ENCODE measurements around the gene PRICKLE4. TPM values are rescaled to one million over a fixed set of nuclear protein-coding genes. Genes with fewer than 3 reads are reported as not detected.

Gene PRICKLE4
- 0.12 and 0.88 TPM in 2 replicates for total RNA-seq (2014; rRNA removed; shearing (Covaris generic))

- DNase-seq (ENCODE audit: low read depth), result peak; percentile 44
These were observed at the start of gene PRICKLE4 for GRCh38 chr6:41780551-41781365. Gene PRICKLE4, plus strand, starts transcription at chr6:41780782. Its CDS starts 2,692 bp downstream, at chr6:41783474.

DNA sequence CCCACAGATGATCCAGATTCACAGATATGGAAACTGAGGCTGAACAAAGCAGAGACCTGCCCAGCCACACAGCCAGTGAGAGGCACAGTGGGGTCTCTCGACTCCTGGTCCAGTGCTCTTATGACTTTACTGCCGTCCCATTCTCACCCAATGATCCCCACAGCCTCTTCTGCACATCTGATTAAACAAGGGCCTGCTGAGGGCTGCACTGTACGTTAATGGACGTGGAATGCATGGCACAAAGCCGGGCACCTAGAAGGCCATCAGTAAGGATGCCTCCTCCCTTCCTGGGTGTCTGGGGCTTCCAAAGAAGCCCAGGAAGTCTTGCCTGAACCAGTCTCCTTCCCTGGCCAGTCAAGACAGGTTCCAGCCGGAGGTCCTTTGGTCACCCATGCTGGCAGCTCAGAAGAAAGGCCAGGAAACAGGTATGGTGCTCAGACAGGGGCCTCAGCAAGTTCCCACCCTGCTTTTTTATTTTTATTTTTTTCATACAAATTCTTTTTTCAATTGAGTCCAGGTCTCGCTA, 49.0 kb upstream of the PRICKLE4 start:
- no peak for DNase-seq (ENCODE audit: low read depth)

GRCh38 chr6:41732149-41732548, 48.4 kb upstream of the PRICKLE4 start:
- no peak for DNase-seq (ENCODE audit: low read depth)

DNA sequence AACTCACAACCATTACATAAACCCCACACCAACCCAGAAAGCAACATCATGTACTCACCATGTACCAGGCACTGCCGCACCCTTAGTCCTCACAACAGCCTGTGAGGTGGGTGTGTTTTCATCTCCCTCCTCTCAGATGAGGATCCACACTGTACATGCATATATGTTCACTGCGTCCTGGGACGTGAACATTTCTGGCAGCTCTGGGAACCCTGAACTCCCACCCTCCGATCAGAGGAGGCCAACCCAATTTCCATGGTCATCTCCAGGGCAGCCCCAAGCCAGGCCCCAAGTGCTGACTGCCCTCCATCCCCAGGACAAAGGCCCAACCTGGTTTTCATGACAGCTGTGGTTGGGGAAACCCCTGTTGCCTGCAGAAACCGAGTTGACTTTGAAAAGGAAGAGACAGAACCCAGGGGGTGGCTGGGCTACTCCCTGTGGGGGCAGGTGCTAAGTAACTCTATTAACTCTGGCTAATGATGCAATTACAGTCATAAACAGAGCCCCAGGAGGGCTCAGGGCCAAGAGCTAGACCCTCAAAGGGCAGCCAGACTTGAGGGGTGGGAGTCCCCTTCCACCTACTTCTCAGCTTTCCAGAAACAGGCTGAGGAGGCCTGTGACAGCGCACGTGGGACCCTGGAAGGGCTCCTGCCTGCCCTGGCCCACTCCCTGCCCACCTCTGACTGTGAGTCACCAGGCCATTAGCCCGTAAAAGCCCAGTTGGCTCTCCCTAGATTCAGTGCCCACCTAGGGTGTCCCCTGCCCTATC, 47.8 kb upstream of the PRICKLE4 start:
- DNase-seq (ENCODE audit: low read depth), result peak; percentile 44

GRCh38 chr6:41733360-41733706, 47.2 kb upstream of the PRICKLE4 start:
- DNase-seq (ENCODE audit: low read depth), result no peak

DNA sequence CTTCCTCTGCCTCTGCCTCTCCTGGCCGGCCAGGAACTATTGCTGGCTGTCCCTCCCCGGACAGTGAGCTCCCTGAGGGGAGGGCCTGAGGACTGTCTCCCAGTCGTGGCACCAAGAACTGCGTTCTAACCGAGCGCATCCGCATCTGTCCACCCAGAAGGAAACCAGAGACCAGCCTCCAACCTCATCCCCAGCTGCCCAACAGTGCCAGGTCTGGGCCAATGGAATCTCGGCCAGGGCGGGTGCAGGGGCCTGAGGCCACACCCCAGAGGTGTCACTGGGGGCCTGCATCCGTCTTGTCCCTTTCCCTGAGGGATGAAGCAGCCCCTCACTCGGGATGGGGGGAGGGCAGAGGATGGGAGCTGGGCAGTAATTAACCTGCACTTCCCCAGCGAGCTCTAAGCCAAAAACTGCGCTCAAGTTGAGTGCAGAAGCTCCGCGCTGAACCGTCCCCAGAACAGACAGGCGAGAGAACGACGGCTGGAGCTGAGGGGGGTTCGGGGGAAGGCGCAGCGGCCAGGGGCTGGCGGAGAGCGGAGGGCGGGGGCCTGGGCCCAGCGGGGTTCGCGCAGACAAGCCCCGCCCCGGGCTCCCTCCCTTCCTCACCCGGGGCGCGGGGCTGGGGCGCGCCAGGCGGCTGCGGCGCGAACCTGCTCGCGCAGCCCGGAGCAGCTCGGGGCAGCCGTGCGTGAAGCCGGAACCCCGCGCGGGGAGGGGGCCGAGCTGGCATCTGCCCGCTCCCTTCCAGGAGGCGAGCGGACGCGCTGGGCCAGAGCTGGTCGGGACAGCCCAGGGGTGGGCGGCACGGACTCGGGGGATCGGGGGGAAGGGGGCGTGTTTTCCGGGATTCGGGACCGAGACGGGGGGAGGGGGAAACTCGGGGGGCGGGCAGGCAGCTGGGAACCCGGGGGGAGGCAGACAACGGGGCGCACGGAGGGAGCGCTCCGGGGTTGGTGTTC, 46.6 kb upstream of the PRICKLE4 start:
- peak; percentile 87 for DNase-seq (ENCODE audit: low read depth)

DNA sequence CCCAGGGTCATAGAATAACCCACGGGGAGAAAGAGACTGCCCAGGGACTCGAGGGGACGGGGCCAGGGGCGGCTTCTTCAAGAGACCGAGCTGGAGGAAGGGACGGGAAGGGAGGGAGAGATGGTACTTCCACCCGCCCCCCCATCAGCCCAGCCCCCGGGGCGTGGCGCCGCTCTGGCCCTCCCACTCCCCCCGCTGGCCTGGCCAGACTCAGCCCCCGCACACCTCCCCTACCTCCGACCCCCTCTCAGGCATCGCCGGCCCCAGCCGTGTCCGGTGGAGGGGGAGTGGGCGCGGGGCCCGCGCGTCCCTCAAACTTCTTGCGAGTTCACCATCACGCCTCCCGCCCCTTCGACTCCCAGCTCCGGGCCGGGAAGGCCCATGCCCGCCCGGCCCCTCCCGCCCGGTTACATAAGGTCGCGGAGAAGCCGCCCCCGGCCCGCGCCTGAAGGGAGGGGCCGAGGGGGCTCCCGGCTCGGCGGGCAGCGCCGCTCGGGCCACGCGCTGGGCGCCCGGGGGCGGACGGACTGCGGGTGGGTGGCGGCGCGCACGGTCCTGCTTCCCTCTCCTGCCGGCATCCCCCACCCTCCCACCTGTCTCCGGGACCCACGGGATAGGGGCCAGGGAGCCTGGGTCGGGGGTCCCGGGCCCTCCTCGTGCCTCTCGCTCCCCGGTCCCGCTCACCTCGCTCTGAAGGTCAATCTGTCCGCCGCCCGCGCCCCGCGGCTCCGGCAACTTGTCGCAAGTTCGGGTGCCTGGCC, 45.7 kb upstream of the PRICKLE4 start:
- DNase-seq (ENCODE audit: low read depth), result peak; percentile 83

DNA sequence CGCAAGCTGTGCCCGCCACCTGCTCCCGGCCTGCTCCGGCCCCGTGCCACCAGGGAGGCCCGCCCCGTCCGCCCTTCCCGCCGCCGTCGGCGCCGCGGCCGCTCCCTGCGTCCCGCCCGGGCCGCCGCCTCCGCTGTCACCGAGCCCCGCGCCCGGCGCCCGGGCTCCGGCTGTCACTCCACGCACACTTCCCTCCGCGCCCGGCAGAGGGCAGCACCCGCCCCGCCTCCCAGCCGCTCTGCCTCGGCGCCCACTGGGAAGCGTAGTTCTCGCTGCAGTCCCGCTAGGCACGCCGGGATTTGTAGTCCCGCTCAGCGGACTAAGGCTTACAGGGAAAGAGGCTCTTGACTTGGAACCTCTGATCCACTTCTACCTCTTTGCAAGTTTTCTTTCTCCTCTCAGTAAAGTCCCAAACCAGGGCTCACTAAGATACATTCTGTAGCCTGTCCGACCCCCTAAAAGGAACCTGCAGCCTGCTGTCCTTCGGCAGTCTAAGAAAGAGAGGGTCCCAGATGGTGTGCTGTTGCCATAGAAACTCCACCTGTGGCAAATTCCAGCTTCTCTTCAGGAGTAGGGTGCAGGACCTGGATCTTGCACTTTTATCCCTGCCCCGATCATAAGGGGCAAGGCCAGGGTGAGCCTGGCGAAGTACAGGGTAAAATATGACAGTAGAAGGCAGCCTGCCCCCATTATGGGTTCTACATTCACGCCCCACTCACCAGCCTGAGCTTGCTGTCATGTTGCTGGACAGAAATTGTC, 45.0 kb upstream of the PRICKLE4 start, which contains the start of gene TFEB:
Gene TFEB (minus strand): TSS at position 182 of the 759 bp plus-strand sequence. CDS start 44,395 bp downstream, outside the sequence.
- peak; percentile 87 for DNase-seq (ENCODE audit: low read depth)

- peak; percentile 31 for DNase-seq (ENCODE audit: low read depth)
These were observed 44.3 kb upstream of the PRICKLE4 start for GRCh38 chr6:41736186-41736733.

- no peak for DNase-seq (ENCODE audit: low read depth)
These were observed 43.6 kb upstream of the PRICKLE4 start for GRCh38 chr6:41736800-41737555.

GRCh38 chr6:41737591-41738130, 42.9 kb upstream of the PRICKLE4 start:
- no peak for DNase-seq (ENCODE audit: low read depth)

DNA sequence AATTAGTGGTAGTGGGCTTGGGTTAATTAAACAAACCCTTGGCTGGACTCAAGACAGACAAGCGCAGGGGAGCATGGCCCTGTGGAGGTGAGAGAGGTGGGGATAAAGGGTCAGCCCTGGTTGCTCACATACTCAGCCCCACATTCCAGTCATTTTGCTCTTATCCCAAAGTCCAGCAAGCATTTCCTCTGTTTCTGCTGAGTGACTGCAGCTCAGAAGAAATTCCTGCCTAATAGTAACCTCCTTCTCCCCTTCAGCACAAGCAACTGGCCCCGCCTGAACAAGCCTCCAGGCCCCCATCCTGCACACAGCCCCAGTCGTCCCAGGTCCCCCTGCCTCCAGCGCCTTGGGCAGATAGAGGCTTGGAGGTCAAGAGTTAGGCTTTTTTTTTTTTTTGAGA, 41.5 kb upstream of the PRICKLE4 start:
- no peak for DNase-seq (ENCODE audit: low read depth)

DNA sequence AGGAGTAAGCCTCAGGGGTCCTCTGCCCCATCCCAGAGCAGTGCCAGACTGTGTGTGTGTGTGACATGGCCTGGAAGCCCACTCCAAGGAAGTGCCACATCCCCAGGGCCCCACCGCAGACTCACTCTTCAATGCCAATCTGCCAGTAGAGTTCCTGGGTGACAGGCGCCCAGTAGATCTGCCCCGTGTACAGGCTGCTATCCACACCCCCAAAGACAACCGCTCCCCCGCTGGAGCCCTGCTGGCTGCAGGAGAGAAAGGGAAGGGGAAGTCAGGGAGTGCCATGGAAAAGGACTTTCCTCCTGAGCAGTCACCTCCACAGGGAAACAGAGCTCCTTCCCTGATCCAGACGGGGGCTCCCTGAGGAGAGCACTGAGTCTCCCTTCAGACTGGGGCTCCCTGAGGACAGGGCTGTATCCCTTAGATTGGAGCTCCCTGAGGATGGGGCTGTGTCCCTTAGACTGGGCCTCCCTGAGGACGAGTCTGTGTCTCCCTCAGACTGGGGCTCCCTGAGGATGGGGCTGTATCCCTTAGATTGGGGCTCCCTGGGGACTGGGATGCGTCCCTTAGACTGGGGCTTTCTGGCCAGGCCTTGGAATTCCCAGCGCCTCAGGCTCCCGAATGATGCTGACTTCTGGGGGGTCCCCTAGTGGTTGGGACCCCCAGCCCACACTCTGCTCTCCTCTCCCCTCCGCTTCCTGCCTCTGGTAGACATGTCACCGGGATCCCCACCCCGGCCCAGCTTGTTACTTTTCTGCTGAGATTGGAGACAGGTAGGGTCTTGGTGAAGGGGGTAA, 40.0 kb upstream of the PRICKLE4 start:
- DNase-seq (ENCODE audit: low read depth), result no peak

DNA sequence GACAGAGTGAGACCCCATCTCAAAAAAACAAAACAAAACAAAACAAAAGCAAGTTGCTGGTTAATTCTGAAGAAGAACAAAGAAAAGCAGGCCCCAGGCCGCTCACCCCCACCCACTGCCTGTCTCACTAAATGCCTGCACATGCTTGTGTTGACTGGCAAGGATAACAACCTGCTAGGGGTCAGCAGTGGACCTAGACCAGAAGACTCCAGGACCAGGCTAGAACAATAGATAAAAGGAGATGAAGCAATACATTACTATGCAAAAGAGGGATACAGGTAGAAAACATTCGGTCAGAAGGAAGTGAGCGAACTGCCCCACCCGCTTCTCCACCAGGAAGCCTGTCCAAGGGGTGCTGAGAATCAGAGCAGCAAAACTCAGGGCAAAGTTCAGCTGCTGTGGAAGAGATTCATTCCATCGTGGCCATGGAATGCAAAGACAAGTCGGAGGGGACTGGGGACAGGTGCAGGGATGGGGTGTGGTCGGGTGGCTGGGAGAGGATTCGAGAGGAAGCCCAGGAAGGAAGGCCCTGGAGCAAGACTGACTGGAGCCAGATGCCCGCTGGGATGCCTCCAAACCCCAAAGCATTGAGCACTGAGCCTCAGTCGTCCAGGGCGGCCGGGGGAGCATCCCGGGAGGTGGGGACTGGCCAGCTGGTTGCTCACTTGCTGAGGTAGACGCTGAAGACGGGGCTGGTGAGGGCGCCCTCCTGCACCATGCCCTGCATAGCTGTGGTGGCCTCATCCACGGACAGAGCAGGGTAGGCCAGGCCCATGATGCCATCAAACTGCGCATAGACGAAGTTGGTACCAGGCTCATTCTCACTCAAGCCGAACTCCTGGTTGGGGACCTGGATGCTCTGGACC, 38.7 kb upstream of the PRICKLE4 start:
- no peak for DNase-seq (ENCODE audit: low read depth)

DNA sequence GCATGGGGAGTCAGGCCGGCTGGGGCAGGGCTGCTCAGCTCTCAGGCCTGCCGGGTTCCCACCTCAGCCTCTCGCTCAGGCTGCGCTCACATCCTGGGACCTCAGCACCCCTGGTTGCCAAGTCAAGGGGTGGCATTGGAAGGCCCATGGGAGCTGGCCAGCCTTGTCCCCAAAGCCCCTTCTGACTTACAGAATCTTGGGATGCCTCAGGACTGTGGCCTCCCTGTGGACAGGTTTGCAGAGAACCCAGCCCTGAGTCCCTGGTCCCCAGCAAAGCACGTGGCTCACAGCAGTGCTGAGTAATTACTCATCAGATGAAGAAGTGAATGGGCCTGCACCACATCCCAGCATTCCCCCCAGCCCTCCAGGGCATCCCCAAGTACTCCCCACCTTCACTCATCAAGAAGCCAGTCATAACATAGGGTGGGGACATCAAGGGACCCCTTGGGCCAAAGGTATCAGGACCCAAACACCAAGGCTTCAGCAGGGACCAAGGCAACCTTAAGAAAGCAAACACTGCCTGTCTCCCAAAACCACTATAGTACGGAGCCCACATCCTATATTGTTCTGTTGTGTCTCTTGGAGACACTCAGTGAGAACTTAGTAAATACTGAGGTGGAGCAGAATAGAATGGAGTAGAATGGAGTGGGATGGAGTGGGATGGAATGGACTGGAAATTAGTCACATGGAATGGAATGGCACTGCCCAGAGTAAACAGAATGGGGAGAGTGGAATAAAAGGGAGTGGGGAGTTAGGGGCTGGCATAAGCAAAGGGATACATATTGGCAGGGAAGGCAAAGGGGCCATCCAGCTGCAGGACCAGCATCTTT, 37.0 kb upstream of the PRICKLE4 start:
- no peak for DNase-seq (ENCODE audit: low read depth)
